DND-41 (cell line): ENCODE results near the gene MRAS.

Experiments
- EZH2 ChIP-seq: IDR thresholded peaks from 3 replicates; pipeline ENCODE4 v1.6.1; 2012; ENCODE audit warnings: borderline replicate concordance, low read depth, mild to moderate bottlenecking, moderate library complexity, low read length, inconsistent platforms; ENCODE audit not compliant: severe bottlenecking
- TF ChIP-seq, protein P1 (sequence below): IDR thresholded peaks from 2 replicates; pipeline ENCODE4 v1.5.1; 2012; ENCODE audit warnings: borderline replicate concordance, low read length, moderate library complexity, mild to moderate bottlenecking; ENCODE audit not compliant: poor library complexity, severe bottlenecking; ENCODE audit errors: extremely low read depth

DNA sequence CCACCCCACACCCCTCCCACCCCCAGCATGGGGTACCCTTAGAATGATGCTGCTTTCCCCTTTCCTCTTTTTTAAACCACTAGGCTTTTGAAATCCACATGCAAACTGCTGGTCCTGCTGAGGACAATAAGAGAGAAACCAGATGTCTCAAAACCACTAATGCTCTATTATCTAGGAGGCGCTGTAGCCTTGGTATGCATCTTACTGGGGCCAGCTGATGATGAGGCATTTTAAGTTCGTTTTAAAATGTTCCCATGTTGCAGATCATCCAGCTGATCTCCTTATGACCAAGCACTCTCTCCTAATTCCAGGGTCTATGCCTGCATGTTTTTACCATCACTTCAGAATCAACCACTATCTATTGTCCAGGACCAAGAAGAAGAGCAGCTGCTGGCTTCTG lies 20.0 kb upstream of the MRAS start:
- TF ChIP-seq, protein P1, sequence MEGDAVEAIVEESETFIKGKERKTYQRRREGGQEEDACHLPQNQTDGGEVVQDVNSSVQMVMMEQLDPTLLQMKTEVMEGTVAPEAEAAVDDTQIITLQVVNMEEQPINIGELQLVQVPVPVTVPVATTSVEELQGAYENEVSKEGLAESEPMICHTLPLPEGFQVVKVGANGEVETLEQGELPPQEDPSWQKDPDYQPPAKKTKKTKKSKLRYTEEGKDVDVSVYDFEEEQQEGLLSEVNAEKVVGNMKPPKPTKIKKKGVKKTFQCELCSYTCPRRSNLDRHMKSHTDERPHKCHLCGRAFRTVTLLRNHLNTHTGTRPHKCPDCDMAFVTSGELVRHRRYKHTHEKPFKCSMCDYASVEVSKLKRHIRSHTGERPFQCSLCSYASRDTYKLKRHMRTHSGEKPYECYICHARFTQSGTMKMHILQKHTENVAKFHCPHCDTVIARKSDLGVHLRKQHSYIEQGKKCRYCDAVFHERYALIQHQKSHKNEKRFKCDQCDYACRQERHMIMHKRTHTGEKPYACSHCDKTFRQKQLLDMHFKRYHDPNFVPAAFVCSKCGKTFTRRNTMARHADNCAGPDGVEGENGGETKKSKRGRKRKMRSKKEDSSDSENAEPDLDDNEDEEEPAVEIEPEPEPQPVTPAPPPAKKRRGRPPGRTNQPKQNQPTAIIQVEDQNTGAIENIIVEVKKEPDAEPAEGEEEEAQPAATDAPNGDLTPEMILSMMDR, result peak; percentile 50
- no peak for TF ChIP-seq EZH2
